ENCODE results near the gene ZNF497. TPM values are rescaled to one million over a fixed set of nuclear protein-coding genes. Genes with fewer than 3 reads are reported as not detected.

Gene ZNF497
- total and polyA plus RNA-seq, 2 of the 13 experiments (the other 11 are each of a cell fraction or from before 2014, with no cell fraction given), result 1.5 to 1.9 TPM

DNA sequence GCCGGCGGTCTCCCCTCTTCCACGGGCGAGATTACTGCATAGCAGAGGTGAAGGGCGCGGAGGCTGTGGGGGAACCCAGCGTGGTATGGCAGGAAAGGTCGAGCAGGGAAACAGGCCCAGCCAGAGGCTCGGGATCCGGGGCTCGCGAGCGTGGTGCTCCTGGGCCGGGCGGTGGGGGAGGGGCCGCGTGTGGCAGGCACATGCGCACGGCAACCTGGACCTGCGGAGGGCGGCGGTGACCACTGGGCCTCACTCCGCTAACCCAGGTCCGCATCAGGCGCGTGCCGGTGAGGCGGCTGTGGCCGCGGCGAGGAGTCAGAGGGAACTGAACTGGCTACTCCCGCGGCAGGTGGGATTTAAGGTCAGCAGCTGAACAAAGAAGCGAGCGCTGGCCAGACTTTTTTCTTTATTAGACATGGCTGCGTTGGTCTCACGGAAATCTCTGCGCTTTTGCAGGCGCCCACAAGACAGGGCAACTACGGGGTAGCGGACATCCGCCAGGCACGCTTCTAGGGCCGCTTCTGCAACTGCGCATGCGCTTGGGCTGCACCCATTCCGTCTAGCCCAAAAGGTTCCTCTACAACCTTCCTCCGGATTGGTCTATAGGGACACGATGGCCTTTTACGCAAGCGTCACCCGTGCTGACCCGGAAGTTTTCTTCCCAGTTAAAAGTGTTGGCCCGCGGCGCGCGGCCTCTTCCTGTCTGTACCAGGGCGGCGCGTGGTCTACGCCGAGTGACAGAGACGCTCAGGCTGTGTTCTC, 24.2 kb upstream of the ZNF497 start, which contains the start of gene RPS5 (continued):
- TF ChIP-seq, protein P1, sequence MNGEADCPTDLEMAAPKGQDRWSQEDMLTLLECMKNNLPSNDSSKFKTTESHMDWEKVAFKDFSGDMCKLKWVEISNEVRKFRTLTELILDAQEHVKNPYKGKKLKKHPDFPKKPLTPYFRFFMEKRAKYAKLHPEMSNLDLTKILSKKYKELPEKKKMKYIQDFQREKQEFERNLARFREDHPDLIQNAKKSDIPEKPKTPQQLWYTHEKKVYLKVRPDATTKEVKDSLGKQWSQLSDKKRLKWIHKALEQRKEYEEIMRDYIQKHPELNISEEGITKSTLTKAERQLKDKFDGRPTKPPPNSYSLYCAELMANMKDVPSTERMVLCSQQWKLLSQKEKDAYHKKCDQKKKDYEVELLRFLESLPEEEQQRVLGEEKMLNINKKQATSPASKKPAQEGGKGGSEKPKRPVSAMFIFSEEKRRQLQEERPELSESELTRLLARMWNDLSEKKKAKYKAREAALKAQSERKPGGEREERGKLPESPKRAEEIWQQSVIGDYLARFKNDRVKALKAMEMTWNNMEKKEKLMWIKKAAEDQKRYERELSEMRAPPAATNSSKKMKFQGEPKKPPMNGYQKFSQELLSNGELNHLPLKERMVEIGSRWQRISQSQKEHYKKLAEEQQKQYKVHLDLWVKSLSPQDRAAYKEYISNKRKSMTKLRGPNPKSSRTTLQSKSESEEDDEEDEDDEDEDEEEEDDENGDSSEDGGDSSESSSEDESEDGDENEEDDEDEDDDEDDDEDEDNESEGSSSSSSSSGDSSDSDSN (CRISPR knock-in tag; IDR thresholded peaks at IDR 0.05), result peak; percentile 90
- peak; percentile 83 for TF ChIP-seq ZNF501 (CRISPR knock-in tag; IDR thresholded peaks at IDR 0.05)
- TF ChIP-seq ZNF687 (CRISPR knock-in tag; IDR thresholded peaks at IDR 0.05), result peak; percentile 97
